Measurements from ENCODE around the gene ARRDC3.

DNA sequence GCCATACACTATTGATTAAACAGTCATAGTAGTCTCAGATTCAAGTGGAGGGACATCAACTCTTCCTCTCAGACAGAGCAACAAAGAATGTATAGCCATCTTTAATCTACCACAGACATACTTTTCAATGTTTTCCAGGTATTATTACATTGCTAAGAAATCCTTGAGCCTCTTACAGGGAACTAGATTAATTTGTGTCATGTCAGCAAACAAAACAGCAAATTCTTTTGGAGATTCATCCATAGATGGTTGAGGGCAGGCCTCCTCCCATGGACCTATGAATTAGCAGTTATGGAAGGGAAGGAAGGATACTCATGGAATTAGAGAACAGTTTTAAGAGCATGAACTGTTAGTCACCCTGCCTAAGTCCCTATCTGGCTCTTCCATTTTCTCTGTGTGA, 47.8 kb upstream of the ARRDC3 start:
- TF ChIP-seq, protein P1, sequence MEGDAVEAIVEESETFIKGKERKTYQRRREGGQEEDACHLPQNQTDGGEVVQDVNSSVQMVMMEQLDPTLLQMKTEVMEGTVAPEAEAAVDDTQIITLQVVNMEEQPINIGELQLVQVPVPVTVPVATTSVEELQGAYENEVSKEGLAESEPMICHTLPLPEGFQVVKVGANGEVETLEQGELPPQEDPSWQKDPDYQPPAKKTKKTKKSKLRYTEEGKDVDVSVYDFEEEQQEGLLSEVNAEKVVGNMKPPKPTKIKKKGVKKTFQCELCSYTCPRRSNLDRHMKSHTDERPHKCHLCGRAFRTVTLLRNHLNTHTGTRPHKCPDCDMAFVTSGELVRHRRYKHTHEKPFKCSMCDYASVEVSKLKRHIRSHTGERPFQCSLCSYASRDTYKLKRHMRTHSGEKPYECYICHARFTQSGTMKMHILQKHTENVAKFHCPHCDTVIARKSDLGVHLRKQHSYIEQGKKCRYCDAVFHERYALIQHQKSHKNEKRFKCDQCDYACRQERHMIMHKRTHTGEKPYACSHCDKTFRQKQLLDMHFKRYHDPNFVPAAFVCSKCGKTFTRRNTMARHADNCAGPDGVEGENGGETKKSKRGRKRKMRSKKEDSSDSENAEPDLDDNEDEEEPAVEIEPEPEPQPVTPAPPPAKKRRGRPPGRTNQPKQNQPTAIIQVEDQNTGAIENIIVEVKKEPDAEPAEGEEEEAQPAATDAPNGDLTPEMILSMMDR (IDR thresholded peaks at IDR 0.05), result no peak
- TF ChIP-seq POLR2A (IDR thresholded peaks at IDR 0.05), result no peak
